Measurements from ENCODE around the gene YDJC.
"Not testable (repeated sequence)": the region's sequence is repeated elsewhere in the genome, so short reads cannot be mapped to it uniquely, and the experiment has no call there.

YDJC gene

GRCh38 chr22:21629255-21630149, at the start of gene YDJC:
Gene YDJC (minus strand): TSS chr22:21630022. CDS start chr22:21630014, 8 bp downstream.
- peak; percentile 95 for DNase-seq

- DNase-seq, result no peak
These were observed 49.6 kb upstream of the YDJC start for GRCh38 chr22:21679383-21679782.

- DNase-seq, result not testable (repeated sequence)
These were observed 49.0 kb upstream of the YDJC start for GRCh38 chr22:21678842-21679241.

- DNase-seq, result no peak
These were observed 48.0 kb upstream of the YDJC start for GRCh38 chr22:21677606-21678443.

- DNase-seq, result no peak
These were observed 44.9 kb upstream of the YDJC start for GRCh38 chr22:21674638-21675245.

GRCh38 chr22:21673534-21674321, 43.9 kb upstream of the YDJC start:
- no peak for DNase-seq

GRCh38 chr22:21672107-21672629, 42.3 kb upstream of the YDJC start:
- no peak for DNase-seq

- no peak for DNase-seq
These were observed 39.2 kb upstream of the YDJC start for GRCh38 chr22:21669026-21669425.

GRCh38 chr22:21666786-21667185, 37.0 kb upstream of the YDJC start:
- no peak for DNase-seq

- no peak for DNase-seq
These were observed 35.4 kb upstream of the YDJC start for GRCh38 chr22:21665047-21665851.

- no peak for DNase-seq
These were observed 33.9 kb upstream of the YDJC start for GRCh38 chr22:21663738-21664137.

GRCh38 chr22:21661991-21662390, 32.2 kb upstream of the YDJC start:
- no peak for DNase-seq

- no peak for DNase-seq
These were observed 31.1 kb upstream of the YDJC start for GRCh38 chr22:21660904-21661303.

GRCh38 chr22:21659864-21660525, 30.2 kb upstream of the YDJC start:
- DNase-seq, result no peak

GRCh38 chr22:21657360-21658032, 27.7 kb upstream of the YDJC start:
- DNase-seq, result peak; percentile 83

GRCh38 chr22:21657020-21657359, 27.2 kb upstream of the YDJC start:
- no peak for DNase-seq

GRCh38 chr22:21652547-21653545, 23.0 kb upstream of the YDJC start:
- DNase-seq, result no peak

- peak; percentile 82 for DNase-seq
These were observed 22.3 kb upstream of the YDJC start for GRCh38 chr22:21652010-21652546.

- no peak for DNase-seq
These were observed 21.7 kb upstream of the YDJC start for GRCh38 chr22:21651521-21652009.

Data from CD4-positive, alpha-beta T cell treated with Interleukin-10 for 1 hour (primary cell).